GM19395 (cell line): ENCODE results near the gene VILL.

Experiments
- ATAC-seq: cut with Tn5 transposase; IDR thresholded peaks from one replicate; pipeline ENCODE4 v1.9.1; 2021; ENCODE audit warnings: mild to moderate bottlenecking, moderate library complexity; ENCODE audit not compliant: unreplicated experiment

The VILL gene

DNA sequence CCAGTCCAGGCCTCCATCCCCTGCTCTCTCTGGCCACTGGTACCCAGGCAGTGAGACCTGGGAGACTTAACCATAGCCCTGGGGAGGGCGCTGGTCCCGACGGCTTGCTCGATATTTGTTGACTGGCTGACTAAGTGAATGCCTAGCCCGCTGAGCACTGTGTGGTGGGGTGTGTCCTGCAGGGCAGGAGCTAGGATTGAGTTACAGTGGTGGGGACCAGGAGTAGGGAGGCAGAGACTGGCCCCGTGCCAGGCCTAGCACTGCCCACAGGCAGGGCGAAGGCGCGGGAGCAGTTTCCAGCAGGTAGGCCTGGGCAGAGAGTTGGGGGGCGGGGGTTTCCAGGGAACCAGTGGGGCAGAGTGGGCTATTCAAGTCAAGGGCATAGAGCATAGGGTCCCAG lies at the start of gene VILL:
Gene VILL, plus strand, starts transcription at position 260 of the 400 bp plus-strand sequence. CDS start 2,887 bp downstream, outside the sequence.
- no peak for ATAC-seq

DNA sequence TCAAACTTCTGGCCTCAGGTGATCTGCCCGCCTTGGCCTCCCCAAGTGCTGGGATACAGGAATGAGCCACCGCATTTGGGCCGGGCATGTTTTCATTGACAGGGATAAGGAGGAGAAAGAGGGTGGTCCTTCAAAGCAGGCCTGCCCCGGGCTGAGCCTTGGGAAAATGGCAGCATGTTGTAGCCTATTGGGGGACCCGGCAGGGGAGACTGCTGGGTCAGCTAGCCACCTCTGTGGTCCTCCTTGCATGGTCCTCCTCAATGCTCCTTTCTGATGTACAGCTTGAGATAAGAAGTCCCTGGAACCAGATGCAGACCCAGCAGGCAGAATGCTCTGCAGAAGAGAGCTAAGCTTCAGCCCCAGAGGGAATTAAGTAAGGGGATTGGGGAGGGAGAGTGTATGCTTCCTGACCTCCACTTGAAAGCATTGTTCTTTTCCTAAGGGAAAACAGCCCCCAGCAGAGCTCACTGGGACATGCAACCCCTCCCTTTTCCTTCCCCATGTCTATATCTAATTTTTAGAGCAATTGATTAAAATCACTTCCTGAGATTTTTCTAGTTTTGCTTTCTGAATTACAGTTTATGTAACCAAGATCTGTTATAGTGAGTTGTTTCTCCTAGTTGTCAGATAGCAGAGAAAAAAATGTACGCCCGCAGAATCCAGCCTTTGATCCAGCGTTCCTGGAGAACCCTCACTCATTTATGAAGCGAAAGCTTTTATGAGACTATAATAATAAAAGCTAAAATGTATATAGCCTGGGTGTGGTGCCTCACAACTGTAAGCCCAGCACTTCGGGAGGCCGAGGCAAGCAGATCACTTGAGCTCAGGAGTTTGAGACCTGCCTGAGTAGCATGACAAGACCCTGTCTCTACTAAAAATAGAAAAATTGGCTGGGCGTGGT lies 48.7 kb upstream of the VILL start:
- ATAC-seq = no peak

- ATAC-seq = no peak
These were observed 47.9 kb upstream of the VILL start for GRCh38 chr3:37942646-37943045.

DNA sequence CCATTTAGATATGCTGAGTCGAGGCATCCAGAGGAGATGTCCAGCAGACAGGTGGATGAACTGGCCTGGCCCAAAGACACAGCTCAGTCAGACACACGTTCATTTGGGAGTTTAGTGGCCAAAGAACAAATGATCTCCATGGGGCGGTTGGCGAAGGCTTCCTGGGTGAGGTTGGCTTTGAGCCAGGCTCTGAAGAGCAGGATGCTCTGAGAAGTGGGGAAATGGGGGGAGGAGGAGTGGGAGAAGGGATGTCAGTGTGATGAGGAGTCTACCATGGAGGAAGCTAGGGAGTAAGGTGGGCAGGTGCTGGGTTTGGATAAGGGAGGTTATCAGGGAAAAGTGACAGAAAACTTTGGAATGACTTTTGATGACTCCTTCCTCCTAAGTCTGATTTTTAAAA lies 47.5 kb upstream of the VILL start:
- no peak for ATAC-seq

DNA sequence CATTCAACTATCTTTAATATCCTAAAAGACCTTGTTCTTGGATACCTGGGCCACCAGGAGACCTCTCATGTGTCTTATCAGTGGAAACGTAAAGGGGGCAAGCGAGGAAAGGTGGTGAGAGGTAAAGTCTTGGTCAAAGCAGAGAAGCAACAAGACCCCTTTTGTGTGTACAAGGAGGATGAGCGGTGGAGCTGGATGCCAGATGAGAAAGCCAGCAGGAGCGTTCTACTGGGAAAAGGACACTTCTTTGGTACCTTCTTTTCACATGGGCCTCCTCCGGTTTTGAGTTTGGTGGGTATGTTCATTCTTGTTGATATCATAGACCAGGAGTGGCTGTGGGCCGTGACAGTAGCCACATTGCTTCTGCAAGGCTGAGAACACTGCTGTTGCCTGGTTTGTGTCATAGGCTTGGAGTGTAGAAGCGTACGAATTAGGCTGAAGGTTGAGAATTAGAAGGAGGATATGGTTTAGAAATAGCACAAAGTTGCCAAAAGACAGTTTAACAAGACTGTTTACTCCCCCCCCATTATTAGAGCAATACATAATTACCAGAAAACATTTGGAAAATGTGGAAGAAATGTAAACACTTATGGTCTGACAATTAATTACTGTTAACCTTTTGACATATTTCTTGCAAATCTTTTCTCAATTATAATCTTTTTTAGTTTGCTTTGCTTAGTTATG lies 46.8 kb upstream of the VILL start:
- ATAC-seq = no peak

DNA sequence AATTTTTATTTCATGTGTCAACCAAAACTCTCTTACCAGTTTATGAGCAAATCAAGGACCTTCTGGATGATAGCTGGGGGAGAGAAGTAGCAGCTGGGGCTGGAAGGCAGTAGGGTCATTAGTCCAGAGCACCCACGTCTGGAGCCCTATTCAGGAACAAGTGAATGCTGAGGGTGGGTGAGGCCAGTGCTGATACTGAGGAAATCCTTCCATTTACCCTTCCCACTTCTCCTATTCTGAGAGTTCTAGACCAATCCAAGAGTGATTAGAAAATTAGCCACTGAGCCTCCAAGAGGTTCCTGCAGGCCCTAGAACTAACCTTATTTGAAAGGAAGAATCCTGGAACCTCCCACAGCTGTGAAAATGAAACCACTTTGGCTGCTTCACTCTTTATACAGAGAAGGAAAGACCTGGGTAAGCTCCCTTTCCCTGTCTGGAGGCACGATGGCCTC lies 46.2 kb upstream of the VILL start:
- no peak for ATAC-seq

GRCh38 chr3:37945156-37945806 lies 45.3 kb upstream of the VILL start:
- ATAC-seq = no peak

- ATAC-seq = no peak
These were observed 44.6 kb upstream of the VILL start for GRCh38 chr3:37945807-37946530.

- no peak for ATAC-seq
These were observed 44.1 kb upstream of the VILL start for GRCh38 chr3:37946531-37946889.

DNA sequence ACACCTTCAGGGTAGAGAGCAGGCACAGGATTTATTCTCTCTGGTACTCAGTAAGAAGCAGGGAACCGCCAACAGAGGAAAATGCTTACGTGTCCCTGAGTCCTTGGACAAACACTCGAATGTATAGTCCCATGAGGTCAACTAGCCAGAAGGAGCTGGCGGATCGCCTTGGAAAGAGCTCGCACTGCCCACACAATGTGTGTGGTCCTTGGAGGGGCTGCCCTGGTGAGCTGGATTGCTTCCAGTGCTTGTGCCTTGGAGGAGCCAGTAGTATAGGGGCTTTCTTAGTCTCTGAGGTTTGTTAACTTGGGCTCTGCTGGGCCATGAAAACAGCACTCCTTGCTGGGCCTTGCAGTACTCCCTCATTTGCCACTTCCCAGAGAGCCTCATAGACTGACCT lies 40.7 kb upstream of the VILL start:
- no peak for ATAC-seq

DNA sequence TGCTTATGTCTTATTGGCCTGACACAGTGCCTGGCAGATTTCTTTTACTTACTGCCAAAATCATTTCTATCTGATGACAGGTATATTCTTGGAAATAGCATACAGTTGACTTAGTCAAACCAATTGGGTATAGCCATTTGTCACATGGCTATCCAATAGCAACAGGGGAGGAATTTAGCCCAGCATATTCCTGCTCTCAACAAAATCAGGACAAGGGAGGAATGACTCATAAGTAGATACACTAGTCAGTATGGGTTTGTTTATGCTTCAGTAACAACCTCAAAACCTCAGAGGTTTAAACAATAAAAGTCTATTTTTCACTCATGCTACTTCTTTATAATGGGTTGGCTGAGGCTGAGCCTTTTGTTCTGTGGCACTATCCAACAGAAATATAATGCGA lies 38.0 kb upstream of the VILL start:
- no peak for ATAC-seq

DNA sequence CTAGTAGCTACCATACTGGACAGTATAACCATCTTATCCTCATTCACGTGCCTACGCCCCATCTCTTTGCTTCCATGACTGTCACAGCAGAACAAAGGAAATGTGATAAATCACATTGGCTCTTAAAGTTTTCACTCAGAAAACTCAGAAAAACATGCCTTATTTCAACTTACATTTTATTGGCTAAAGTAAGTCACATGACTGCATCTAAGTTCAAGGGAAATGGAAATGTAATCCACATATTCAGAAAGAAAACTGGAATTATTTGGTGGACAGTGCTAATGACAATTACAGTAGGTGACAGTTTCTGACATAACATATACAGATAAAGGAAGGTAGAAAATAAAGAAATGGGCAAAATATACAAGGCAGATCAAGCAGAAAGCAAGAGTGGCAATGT lies 37.4 kb upstream of the VILL start:
- no peak for ATAC-seq

- ATAC-seq = no peak
These were observed 36.7 kb upstream of the VILL start for GRCh38 chr3:37953707-37954394.

GRCh38 chr3:37954881-37955280 lies 35.7 kb upstream of the VILL start:
- ATAC-seq = no peak

- no peak for ATAC-seq
These were observed 34.5 kb upstream of the VILL start for GRCh38 chr3:37955918-37956707.

- no peak for ATAC-seq
These were observed 33.7 kb upstream of the VILL start for GRCh38 chr3:37956723-37957538.

DNA sequence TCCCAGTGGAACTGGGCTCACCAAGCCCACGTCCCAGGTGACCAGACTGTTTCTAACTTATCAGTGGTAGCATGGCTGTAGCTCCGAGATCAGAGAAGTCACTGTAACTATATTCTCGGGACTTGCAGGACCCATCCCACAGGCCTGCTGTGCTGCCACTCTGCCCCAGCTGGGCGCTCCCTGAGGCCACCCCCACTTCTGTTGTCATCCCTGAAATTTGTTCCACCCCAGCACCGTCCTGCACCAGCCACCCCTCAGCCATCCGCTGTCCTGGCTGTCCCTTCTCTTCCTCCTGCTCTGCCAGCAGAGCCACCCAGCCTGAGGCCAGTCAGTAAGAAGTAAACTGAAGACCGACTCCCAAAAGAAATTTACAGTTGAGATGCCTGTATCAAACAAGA lies 33.0 kb upstream of the VILL start:
- no peak for ATAC-seq

GRCh38 chr3:37961622-37962431 lies 28.8 kb upstream of the VILL start:
- ATAC-seq = no peak
